Measurements from ENCODE around the gene LONRF2. TPM values are rescaled to one million over a fixed set of nuclear protein-coding genes. Genes with fewer than 3 reads are reported as not detected.

Gene LONRF2
- total RNA-seq, 2 donors from 2014 or later = 0.17 to 1.7 TPM

DNA sequence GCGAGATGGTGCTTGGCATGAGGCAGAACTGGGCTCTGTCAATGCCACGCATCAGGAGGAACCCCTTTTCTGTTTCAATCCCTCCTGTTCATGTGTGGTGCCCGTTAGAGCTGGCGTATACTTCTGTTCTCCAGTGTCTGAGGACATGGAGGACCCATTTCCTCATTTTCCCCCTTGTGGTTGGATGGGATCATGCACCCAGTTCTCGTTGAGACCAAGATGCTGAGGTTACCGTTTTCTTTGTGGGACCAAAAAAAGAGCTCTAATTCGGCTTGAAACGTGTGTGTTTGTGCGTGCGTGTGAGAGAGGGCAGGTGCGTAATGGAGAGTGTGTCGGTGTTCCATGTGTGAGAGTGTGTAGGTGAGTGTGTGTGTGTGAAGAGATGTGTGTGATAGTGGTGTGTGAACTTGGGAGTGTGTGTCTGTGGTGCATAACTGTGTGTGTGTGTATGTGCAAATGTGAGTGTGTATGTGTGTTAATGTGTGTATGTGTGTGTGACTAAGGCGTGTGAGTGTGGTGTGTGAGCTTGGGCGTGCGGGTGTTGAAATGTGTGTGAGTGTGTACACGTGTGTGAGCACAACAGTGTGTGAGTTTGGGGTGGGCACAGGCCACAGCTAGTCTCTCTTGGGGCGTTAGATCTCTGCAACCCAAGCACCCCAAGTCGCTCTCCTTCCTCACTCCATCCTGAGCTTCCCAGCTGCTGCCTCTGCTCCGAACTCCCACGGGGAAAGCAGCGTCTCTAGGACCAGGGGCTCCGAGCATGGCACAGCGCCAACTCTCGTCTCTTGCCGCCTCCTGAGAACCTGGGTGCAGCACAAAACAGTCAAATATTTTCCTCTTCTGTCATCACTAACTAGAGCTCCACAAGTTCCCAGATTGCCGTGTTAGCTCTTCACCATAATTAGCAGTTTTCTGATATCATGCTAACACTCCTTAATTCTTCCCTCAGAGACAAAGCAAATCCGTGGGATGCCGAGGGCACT is 75.8 kb downstream of the LONRF2 start:
- no peak overlapping the region for H3K4me3 ChIP-seq
- no peaks in the 10 kb centered on the region for H3K27me3 ChIP-seq
- no peak overlapping the region for H3K27ac ChIP-seq
- H3K9ac ChIP-seq (ENCODE audit: low read depth in 2 of 2, low read length in 2 of 2) = no peak overlapping the region
- H3K4me1 ChIP-seq = no peaks in the 10 kb centered on the region
- no peak for DNase-seq
- no peaks in the 10 kb centered on the region for H3K36me3 ChIP-seq
- TF ChIP-seq, protein P1, sequence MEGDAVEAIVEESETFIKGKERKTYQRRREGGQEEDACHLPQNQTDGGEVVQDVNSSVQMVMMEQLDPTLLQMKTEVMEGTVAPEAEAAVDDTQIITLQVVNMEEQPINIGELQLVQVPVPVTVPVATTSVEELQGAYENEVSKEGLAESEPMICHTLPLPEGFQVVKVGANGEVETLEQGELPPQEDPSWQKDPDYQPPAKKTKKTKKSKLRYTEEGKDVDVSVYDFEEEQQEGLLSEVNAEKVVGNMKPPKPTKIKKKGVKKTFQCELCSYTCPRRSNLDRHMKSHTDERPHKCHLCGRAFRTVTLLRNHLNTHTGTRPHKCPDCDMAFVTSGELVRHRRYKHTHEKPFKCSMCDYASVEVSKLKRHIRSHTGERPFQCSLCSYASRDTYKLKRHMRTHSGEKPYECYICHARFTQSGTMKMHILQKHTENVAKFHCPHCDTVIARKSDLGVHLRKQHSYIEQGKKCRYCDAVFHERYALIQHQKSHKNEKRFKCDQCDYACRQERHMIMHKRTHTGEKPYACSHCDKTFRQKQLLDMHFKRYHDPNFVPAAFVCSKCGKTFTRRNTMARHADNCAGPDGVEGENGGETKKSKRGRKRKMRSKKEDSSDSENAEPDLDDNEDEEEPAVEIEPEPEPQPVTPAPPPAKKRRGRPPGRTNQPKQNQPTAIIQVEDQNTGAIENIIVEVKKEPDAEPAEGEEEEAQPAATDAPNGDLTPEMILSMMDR (IDR thresholded peaks at IDR 0.05) = no peak
- no peaks in the 10 kb centered on the region for H3K9me3 ChIP-seq
- intact Hi-C loops (cut with DNase I) = loop anchor here (10.0 kb wide), 1 partner anchor 432 kb away; no protein-coding TSS in a partner anchor

DNA sequence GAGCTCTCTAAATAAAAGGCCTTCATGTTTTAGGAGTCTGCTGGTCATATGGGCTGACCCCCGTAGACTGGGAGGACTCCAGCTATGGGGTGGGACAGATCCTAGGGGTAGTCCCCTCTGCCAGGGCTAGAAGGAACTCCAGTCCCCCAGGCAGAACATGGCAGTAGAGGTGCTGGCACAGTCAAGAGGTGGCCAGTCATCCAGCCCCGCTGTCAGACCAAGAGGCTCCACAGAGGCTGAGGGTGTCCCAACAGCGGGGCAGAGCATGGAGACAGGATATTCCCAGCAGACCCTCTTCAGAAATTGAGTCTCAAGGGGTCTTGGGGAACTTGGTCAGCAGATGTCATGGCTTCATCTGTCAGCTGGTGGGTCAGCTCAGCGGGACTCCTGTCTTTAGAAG is 76.6 kb downstream of the LONRF2 start:
- no peak for DNase-seq
- no peak overlapping the region for H3K4me3 ChIP-seq
- intact Hi-C loops (cut with DNase I) = loop anchor here (10.0 kb wide), 1 partner anchor 431 kb away; no protein-coding TSS in a partner anchor
- no peaks in the 10 kb centered on the region for H3K36me3 ChIP-seq
- TF ChIP-seq, protein P1 (IDR thresholded peaks at IDR 0.05) = no peak
- H3K27me3 ChIP-seq = no peaks in the 10 kb centered on the region
- no peaks in the 10 kb centered on the region for H3K4me1 ChIP-seq
- no peaks in the 10 kb centered on the region for H3K9me3 ChIP-seq
- H3K27ac ChIP-seq = no peak overlapping the region
- H3K9ac ChIP-seq (ENCODE audit: low read depth in 2 of 2, low read length in 2 of 2) = no peak overlapping the region

DNA sequence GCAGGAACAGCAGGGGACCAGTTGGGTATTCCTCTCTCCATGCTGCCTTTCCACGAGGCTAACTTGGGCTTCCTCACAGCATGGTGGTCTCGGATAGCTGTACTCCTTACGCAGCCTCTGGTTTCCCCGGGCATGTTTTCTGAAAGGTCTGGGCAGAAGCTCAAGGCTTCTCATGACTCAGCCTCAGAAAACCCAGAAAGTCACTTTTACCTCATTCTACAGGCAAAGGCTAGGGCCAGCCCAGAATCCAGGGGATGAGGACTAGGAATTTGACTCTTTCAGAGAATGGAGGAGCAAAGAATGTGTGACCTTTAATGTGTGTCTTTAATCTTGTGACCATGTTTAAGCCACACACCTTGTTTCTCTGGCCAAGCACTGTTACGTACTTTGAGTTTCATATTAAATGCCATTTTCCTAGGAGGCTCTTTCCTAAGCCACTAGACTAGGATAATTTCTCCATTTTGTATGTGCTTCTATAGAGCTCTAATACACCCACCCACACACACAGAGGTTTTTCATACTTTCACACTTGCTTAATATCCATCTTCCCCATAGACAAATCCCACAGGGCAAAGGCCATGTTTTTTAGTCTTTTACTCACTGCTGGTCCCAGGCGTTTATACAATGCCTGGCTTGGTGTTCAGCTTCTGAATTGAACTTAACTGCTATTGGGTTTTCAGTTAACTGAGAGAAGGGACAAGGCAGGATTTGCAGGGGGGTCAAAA is 77.3 kb downstream of the LONRF2 start:
- Histone ChIP-seq H3K9me3 (no peaks in the 10 kb centered on the region), H3K4me3 (no peak overlapping the region), H3K27me3 (no peaks in the 10 kb centered on the region), H3K36me3 (no peaks in the 10 kb centered on the region), H3K9ac (ENCODE audit: low read depth in 2 of 2, low read length in 2 of 2) (no peak overlapping the region), H3K4me1 (no peaks in the 10 kb centered on the region), H3K27ac (no peak overlapping the region)
- intact Hi-C loops (cut with DNase I) = loop anchor here (5.0 to 10.0 kb wide), 2 partner anchors 430 to 688 kb away; no protein-coding TSS in a partner anchor
- DNase-seq = no peak
- TF ChIP-seq, protein P1 (IDR thresholded peaks at IDR 0.05) = no peak

DNA sequence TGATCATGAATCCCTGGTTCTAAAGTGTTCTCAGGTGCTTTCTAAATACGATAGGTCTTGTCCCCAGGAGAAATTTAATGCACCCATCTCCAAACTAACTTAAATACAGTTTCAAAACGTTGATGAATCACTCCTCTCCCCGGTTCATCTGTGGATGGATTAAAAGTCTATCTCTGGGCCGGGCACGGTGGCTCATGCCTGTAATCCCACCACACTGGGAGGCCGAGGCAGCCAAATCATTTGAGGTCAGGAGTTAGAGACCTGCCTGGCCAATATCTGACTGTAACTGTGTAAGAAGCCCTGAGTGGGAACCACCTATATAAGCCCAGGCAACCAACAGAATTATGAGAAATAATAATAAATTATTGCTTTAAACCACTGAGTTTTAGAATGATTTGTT is 78.7 kb downstream of the LONRF2 start:
- no peak overlapping the region for H3K27ac ChIP-seq
- no peak overlapping the region for H3K4me3 ChIP-seq
- no peaks in the 10 kb centered on the region for H3K27me3 ChIP-seq
- no peaks in the 10 kb centered on the region for H3K36me3 ChIP-seq
- no peak overlapping the region for H3K9ac ChIP-seq (ENCODE audit: low read depth in 2 of 2, low read length in 2 of 2)
- DNase-seq = no peak
- intact Hi-C loops (cut with DNase I) = loop anchor here (5.0 to 10.0 kb wide), 2 partner anchors 429 to 686 kb away; no protein-coding TSS in a partner anchor
- no peaks in the 10 kb centered on the region for H3K4me1 ChIP-seq
- no peaks in the 10 kb centered on the region for H3K9me3 ChIP-seq
- TF ChIP-seq, protein P1 (IDR thresholded peaks at IDR 0.05) = no peak

DNA sequence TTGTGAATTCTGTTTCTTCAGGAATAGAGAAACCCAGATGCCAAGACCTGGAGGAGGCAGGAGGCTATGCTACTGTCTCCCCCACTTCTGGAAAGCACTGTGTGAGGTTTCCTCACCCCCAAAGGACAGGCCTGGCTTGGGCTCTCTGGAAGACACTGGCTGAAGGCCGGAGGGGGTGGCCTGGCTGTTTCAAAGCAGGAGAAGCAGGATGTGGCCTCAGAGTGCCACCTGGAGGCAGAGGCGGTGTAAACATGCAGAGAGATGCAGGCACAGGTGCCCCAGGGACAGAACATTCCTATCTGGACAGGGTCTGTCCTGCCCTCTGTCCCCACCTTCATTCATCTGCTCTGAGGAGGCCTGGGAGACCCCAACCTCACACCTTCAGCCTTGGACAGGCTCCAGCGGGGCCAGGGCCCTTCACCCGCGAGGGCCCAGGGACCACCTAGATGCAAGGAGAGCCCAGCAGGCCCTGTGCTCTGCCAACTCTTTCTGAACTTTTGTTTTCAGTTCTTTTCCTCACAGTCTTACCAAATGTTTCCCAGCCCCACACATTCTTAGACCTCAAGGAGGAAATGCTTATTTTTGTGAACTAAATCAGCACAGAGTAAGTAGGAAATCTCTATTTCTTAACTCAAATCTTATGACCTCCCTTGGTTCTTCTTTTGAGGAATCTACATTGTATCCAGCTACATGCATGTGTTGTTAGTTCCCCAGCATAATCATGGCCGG is 79.2 kb downstream of the LONRF2 start:
- Histone ChIP-seq H3K9me3 (no peaks in the 10 kb centered on the region), H3K27ac (no peak overlapping the region), H3K4me1 (no peaks in the 10 kb centered on the region), H3K36me3 (no peaks in the 10 kb centered on the region), H3K9ac (ENCODE audit: low read depth in 2 of 2, low read length in 2 of 2) (no peak overlapping the region), H3K4me3 (no peak overlapping the region), H3K27me3 (no peaks in the 10 kb centered on the region)
- TF ChIP-seq, protein P1 (IDR thresholded peaks at IDR 0.05) = peak; percentile 51
- intact Hi-C loops (cut with DNase I) = loop anchor here (5.0 to 10.0 kb wide), 2 partner anchors 428 to 686 kb away; no protein-coding TSS in a partner anchor
- peak; percentile 56 for DNase-seq
